NCI-H345 treated with DMSO at 0.1 percent for 48 hours (cell line): ENCODE data around the gene CCDC160.

Experiments used
- DNase-seq: peaks from one replicate; lab custom pipeline; 2025; ENCODE audit not compliant: unreplicated experiment; lab: John Stamatoyannopoulos, UW

Gene CCDC160

DNA sequence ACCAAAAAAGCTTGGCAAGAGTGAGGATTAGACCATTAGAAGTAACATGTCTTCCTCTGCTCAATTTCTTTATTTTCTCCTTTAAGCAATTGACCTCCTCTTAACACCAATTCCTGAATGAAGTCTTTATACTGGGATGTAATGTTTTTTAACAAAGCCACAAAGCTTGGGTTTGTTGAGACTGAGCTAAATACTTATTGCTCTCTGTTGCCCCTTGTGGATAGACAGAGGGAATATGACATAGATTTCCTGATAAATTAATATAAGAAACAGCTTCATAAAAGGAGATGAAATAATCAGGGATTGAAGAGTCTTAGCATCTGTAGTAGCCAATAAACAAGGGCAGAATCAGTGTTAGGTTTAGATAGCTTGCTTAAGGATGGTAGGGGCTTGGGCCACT is 57.6 kb downstream of the CCDC160 start:
- DNase-seq: no peak
